ENCODE data around the gene COMMD6.

DNA sequence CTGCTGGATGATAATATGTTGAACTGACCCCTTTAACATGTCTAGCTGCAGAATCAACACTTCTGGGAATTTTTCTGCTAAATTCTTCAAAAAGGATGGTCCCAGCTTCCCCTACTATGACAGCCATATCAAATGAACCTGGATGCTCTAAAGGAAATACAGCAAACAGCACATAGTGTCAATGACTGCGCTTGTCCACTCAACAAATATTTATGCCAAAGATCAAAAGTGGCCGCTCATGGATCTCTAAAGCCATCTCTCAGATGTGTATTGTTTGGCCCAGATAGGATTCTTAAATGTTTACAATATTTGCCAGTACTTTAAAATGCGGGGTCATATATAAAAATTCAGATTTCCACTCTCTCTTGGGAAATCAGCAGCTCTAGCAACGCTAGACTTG is 59.0 kb downstream of the COMMD6 start:
- TF ChIP-seq, protein P1, sequence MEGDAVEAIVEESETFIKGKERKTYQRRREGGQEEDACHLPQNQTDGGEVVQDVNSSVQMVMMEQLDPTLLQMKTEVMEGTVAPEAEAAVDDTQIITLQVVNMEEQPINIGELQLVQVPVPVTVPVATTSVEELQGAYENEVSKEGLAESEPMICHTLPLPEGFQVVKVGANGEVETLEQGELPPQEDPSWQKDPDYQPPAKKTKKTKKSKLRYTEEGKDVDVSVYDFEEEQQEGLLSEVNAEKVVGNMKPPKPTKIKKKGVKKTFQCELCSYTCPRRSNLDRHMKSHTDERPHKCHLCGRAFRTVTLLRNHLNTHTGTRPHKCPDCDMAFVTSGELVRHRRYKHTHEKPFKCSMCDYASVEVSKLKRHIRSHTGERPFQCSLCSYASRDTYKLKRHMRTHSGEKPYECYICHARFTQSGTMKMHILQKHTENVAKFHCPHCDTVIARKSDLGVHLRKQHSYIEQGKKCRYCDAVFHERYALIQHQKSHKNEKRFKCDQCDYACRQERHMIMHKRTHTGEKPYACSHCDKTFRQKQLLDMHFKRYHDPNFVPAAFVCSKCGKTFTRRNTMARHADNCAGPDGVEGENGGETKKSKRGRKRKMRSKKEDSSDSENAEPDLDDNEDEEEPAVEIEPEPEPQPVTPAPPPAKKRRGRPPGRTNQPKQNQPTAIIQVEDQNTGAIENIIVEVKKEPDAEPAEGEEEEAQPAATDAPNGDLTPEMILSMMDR (IDR thresholded peaks at IDR 0.05; ENCODE audit: low read length), result no peak
- TF ChIP-seq EZH2 (optimal IDR thresholded peaks at IDR 0.05; ENCODE audit: low read depth, low read length) (no peak), EZH2phosphoT487 (IDR thresholded peaks at IDR 0.05; ENCODE audit: low read length) (no peak)

Measured in MM.1S (cell line).